ENCODE measurements around the gene ARMC9. TPM values are rescaled to one million over a fixed set of nuclear protein-coding genes. Genes with fewer than 3 reads are reported as not detected.
"Not testable (repeated sequence)": the region's sequence is repeated elsewhere in the genome, so short reads cannot be mapped to it uniquely, and the experiment has no call there.

Gene ARMC9
- total and polyA plus RNA-seq, 8 donors, result 11.4 to 40.6 (median 13.9) TPM

- Histone ChIP-seq H3K4me1 (no peaks in the 10 kb centered on the region), H3K27me3 (no peaks in the 10 kb centered on the region), H3K36me3 (peaks cover 0 to 7% of the 10 kb centered on the region in 2 donors), H3K27ac (no peak overlapping the region), H3K9me3 (no peaks in the 10 kb centered on the region), H3K4me3 (no peak overlapping the region)
- intact Hi-C loops (cut with DNase I), result no loop called here
- DNase-seq, result no peak
- TF ChIP-seq, protein P1, sequence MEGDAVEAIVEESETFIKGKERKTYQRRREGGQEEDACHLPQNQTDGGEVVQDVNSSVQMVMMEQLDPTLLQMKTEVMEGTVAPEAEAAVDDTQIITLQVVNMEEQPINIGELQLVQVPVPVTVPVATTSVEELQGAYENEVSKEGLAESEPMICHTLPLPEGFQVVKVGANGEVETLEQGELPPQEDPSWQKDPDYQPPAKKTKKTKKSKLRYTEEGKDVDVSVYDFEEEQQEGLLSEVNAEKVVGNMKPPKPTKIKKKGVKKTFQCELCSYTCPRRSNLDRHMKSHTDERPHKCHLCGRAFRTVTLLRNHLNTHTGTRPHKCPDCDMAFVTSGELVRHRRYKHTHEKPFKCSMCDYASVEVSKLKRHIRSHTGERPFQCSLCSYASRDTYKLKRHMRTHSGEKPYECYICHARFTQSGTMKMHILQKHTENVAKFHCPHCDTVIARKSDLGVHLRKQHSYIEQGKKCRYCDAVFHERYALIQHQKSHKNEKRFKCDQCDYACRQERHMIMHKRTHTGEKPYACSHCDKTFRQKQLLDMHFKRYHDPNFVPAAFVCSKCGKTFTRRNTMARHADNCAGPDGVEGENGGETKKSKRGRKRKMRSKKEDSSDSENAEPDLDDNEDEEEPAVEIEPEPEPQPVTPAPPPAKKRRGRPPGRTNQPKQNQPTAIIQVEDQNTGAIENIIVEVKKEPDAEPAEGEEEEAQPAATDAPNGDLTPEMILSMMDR (IDR thresholded peaks at IDR 0.05), result no peak
- ATAC-seq, result no peak
Observed at GRCh38 chr2:231374771-231375170, 176.3 kb downstream of the ARMC9 start.

DNA sequence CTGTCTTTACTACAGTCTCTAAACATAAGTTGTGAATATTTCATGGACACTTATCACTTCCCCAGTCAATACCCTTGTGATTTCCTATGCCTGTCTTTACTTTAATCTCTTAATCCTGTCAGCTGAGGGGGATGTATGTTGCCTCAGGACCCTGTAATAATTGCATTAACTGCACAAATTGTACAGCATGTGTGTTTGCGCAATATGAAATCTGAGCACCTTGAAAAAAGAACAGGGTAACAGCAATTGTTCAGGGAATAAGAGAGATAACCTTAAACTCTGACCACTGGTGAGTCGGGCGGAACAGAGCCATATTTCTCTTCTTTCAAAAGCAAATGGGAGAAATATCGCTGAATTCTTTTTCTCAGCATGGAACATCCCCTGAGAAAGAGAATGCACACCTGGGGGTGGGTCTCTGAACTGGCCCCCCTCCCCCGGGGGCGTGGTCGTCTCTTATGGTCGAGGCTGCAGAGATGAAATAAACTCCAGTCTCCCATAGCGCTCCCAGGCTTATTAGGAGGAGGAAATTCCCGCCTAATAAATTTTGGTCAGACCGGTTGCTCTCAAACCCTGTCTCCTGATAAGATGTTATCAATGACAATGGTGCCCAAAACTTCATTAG lies 177.7 kb downstream of the ARMC9 start:
- H3K4me3 ChIP-seq; H3K27me3 ChIP-seq; H3K27ac ChIP-seq; ATAC-seq; H3K9me3 ChIP-seq; H3K4me1 ChIP-seq; H3K36me3 ChIP-seq; intact Hi-C loops (cut with DNase I); DNase-seq: not testable (repeated sequence)

DNA sequence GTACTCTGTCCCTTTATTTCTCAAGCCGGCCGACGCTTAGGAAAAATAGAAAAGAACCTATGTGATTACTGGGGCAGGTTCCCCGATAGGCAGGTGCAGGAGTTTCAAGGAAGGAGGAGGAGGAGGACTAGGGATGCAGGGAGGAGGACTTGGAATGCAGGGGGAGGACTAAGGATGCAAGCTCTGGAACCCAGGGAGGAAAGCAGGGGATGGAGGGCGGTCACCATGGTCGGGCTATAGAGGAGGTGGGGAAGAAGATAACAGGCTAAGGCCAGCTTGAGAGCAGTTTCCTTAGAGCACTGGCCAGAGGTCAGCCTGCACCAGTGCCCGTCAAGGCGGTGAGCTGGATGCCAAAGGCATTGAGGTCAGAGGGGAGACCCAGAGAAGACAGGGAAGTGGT lies 178.4 kb downstream of the ARMC9 start:
- H3K36me3 ChIP-seq, result no peaks in the 10 kb centered on the region
- TF ChIP-seq, protein P1 (IDR thresholded peaks at IDR 0.05), result no peak
- DNase-seq (no peak), ATAC-seq (no peak)
- H3K27ac ChIP-seq, result no peak overlapping the region
- no peak overlapping the region for H3K4me3 ChIP-seq
- intact Hi-C loops (cut with DNase I), result no loop called here
- no peaks in the 10 kb centered on the region for H3K9me3 ChIP-seq
- no peaks in the 10 kb centered on the region for H3K27me3 ChIP-seq
- H3K4me1 ChIP-seq, result no peaks in the 10 kb centered on the region

GRCh38 chr2:231378026-231378722 lies 179.7 kb downstream of the ARMC9 start:
- H3K27ac ChIP-seq, result no peak overlapping the region
- DNase-seq (no peak), ATAC-seq (peak; percentile 23)
- intact Hi-C loops (cut with DNase I), result no loop called here
- no peaks in the 10 kb centered on the region for H3K27me3 ChIP-seq
- H3K36me3 ChIP-seq, result no peaks in the 10 kb centered on the region
- TF ChIP-seq, protein P1 (IDR thresholded peaks at IDR 0.05), result no peak
- no peak overlapping the region for H3K4me3 ChIP-seq
- H3K9me3 ChIP-seq, result no peaks in the 10 kb centered on the region
- no peaks in the 10 kb centered on the region for H3K4me1 ChIP-seq

DNA sequence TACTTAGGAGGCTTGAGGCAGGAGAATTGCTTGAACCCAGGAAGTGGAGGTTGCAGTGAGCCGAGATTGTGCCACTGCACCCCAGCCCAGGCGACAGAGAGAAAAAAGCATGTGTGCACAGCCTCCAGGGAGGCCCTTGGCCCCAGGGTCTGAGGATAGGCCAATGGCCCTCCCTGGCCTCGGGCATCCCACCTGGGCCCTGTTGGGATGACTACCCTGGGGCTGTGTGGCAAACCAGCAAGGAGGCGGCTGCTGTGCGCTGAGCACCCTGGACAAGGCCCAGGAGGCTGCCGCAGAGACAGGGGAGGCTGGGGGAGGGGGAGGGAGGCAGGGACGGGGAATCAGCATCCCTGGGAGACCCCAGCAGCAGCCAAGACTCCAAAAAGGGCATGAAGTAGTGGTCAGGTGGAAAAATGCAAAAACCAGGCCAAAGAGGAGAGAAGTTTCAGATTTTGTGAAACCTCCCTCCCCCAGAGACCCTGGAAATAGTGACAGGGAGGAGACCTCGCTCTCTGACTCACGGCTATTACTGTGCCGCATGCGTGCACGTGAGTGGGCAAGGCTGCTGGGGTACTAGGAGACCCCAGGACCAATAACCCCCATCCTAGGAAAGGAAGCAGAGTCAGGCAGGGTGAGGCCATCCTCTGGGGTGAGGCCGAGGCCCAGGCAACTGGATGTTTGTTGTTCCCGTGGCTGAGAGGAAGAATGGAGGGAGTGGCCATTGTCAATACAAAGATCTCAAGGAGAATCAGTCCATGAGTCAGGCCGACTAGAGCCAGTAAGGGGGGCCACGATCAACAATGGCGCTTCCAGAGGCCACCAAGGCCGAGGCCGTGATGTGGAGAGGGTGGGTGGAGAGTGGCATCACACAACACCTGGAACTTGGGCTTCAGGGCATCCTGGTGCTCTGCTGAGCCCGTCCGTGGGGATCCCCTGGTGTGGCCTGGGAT lies 181.1 kb downstream of the ARMC9 start:
- Histone ChIP-seq H3K4me3 (no peak overlapping the region), H3K4me1 (no peaks in the 10 kb centered on the region), H3K9me3 (peaks cover 0 to under 1% of the 10 kb centered on the region in 2 donors), H3K36me3 (no peaks in the 10 kb centered on the region), H3K27ac (no peak overlapping the region), H3K27me3 (no peaks in the 10 kb centered on the region)
- intact Hi-C loops (cut with DNase I), result no loop called here
- peak; percentile 28 for ATAC-seq
- DNase-seq, result no peak
- TF ChIP-seq, protein P1 (IDR thresholded peaks at IDR 0.05), result no peak
